GM18526 (cell line): Measurements from ENCODE around the gene CHST11.

Experiments used
- POLR2A ChIP-seq: IDR thresholded peaks from 3 replicates; pipeline ENCODE4 v1.6.1; 2011; ENCODE audit not compliant: insufficient read length; ENCODE audit errors: extremely low read depth

CHST11 gene

GRCh38 chr12:104634044-104634443 is 177.3 kb downstream of the CHST11 start:
- TF ChIP-seq POLR2A, result no peak

- TF ChIP-seq POLR2A, result no peak
These were observed 178.1 kb downstream of the CHST11 start for GRCh38 chr12:104634852-104635251.

DNA sequence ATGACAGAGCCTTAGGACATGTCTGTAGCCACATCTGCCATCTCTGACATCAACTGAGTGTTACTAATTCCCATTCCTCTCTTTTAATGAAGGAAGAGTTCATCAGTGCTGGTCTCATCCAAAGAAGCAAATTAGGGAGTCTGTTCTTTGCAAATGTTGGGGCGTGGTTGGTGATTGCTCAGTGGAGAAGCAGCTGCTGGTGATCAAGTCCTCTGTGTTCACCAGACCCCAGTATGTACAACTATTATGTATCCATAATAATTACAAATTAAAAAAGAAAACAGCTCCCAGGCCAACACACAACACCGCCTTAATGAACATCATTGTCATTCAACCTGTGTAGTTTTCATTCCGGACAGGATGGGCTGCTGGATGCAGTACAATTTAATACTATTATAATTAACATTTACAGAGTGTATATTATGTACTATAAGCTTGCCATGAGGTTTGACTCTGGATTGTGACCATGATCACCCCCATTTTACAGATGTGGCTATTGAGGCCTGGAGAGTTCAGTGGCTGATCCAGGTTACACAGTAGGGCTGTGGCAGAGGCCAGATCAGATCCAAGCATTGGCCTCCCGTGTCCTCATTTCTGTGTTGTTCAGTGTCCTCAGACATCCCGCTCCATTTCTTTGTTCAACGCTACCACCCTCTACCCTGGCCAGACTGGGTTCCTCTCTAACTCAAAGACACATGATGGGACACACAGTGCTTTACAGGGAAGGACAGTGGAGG is 179.0 kb downstream of the CHST11 start:
- TF ChIP-seq POLR2A, result no peak

DNA sequence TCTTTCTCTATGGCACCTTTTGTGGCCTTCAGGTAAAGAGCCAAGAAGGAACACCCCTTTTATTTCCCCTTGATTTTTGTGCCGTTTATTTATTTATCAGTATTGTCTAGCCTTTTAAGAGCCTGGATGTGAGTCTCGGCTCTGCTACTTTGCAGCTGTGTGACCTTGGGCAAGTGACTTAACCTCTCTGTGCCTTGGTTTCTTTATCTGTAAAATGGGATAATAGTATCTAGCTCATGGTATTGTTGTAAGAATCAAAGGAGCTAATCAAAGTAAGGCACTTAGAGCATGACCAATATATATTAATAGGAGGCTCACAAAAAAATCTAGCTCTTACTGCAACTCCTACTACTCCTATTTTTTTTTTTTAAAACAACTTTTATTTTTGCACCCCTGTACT is 179.7 kb downstream of the CHST11 start:
- TF ChIP-seq POLR2A, result no peak

DNA sequence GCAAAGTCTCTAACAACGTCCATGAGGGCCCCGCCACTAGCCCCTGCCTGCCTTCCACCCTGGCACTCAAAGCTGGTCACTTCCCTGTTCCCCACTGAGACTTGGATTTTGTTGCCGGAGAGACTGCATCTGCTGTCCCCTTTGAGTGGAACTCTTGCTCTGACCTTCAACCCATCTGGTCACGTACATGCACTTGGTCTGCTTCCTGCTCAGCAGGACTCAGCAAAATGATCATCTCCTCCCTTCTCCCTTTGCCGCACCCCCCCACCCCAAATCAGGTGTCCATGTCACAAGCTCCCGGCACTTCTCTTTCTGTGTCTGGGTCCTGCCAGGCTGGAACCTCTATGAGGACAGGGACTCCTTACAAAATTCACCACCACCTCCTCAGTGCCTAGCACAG is 180.9 kb downstream of the CHST11 start:
- TF ChIP-seq POLR2A, result no peak

- TF ChIP-seq POLR2A, result no peak
These were observed 181.6 kb downstream of the CHST11 start for GRCh38 chr12:104638218-104638850.

DNA sequence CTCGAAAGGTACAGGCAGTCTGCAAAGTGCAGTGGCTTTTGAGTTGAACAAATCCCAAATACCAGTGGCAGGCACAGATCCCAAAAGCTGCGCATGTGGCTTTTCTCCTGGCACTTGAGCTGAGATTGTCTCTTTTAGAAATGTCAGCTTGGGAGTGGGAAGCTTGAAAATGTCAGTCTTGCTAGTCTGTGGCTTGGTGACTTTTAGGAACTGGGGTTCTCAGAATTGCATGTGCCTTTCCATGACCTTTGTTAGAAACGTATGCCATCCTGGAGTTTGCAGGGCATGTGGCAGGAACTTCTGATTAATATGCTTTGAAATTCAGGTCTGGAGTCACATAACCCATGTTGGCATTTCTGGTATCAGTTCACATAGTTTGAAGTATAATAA is 182.1 kb downstream of the CHST11 start:
- no peak for TF ChIP-seq POLR2A

DNA sequence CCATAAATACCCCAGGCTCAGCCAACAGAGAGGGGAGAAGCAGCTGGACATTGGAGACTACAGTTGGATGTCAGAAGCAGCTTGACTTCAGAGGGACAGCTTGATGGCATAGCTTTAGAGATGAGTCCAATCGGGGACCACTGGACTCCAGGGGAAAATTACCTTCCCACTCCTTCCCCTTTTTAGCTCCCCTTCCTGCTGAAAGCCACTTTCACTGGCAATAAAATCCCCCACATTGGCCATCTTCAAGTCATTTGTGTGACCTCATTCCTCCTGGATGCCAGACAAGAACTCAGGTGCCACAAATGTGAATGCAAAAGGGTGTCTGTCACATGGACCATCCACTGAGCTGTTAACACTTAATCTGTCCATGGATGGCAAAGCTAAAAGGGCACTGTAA is 184.2 kb downstream of the CHST11 start:
- no peak for TF ChIP-seq POLR2A

DNA sequence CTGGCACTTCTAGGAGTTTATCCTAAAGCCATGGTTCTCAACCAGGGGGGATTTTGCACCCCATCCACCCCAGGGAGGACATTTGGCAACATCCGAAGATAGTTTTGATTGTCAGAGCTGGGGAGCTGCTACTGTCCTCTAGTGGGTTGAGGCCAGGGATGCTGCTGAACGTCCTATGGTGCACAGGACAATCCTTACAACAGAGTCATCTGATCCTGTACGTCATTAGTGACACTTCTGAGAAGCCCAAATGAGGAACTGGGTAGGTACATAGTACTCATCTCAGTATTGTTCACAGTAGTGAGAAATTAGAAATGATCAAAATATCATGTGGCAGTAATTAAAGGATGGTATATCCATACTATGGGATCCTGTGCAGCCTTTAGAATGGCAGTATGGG is 185.1 kb downstream of the CHST11 start:
- TF ChIP-seq POLR2A, result no peak

DNA sequence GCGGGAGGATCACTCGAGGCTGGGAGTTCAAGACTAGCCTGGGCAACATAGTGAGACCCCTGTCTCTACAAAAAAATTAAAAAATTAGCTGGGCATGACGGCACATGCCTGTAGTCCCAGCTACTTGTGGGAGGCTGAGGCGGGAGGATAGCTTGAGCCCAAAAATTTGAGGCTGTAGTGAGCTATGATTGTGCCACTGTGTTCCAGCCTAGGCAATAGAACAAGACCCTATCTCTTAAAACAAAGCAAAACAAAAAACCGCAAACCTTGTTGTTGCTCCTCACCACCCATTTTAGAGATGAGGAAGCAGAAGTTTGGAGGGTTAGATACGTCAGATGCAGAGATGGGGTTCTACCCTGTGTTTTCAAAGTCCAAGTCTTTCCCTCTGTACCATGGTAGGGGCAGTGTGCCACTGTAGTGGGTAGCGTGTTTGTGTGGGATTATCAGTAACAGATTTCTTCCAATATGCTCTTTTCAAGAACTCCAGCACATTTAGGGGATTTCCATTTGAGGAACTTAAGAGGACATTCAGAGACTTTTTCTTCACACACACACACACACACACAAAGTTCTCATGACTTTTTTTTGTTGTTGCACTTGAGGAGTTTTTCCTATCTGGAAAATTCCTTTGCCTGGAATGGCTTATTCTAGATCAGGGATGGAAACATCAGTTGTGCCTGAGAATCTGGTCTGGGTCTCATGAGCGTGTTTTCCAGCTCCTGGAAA is 186.5 kb downstream of the CHST11 start:
- TF ChIP-seq POLR2A, result no peak

- no peak for TF ChIP-seq POLR2A
These were observed 187.3 kb downstream of the CHST11 start for GRCh38 chr12:104643819-104644669.

- no peak for TF ChIP-seq POLR2A
These were observed 192.0 kb downstream of the CHST11 start for GRCh38 chr12:104648756-104649155.

- no peak for TF ChIP-seq POLR2A
These were observed 192.6 kb downstream of the CHST11 start for GRCh38 chr12:104649217-104649824.

DNA sequence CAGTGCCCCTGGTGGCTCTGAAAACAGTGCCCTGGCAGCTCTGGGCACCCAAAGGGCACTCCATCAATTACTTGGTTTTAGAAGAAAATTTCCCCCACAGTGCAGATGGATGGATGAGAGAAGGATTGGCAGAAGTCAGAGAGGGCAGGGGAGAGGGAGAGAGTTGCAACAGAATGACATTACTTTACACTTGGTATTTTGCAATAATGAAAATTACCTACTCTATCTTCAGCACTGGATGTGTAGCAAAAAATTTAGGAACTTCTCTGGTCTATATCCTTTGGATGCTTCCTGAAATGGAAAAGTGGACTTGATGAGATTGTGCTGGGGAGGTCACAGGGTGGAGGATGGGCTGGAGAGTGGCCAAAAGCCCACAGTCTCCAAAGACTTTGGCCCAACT is 193.2 kb downstream of the CHST11 start:
- no peak for TF ChIP-seq POLR2A

- TF ChIP-seq POLR2A, result no peak
These were observed 193.8 kb downstream of the CHST11 start for GRCh38 chr12:104650541-104650940.
